SHP77 (cell line): ENCODE results near the gene SH3D19.

Experiments
- DNase-seq, 2 experiments: peaks; one replicate each; lab custom pipeline; 2025; lab: John Stamatoyannopoulos, UW

Gene SH3D19

GRCh38 chr4:151231915-151232595 lies 93.3 kb downstream of the SH3D19 start:
- no peak for DNase-seq

GRCh38 chr4:151228189-151229119 lies 97.0 kb downstream of the SH3D19 start:
- DNase-seq, result no peak

- no peak for DNase-seq
Measured at GRCh38 chr4:151227731-151228130, 97.7 kb downstream of the SH3D19 start.

- DNase-seq, result no peak
Measured at GRCh38 chr4:151227172-151227571, 98.2 kb downstream of the SH3D19 start.

GRCh38 chr4:151226004-151226932 lies 99.1 kb downstream of the SH3D19 start:
- DNase-seq, result no peak

- DNase-seq, result no peak
Measured at GRCh38 chr4:151223465-151223864, 101.9 kb downstream of the SH3D19 start.

GRCh38 chr4:151219948-151220347 lies 105.5 kb downstream of the SH3D19 start:
- no peak for DNase-seq

- no peak for DNase-seq
Measured at GRCh38 chr4:151219091-151219490, 106.3 kb downstream of the SH3D19 start.

GRCh38 chr4:151218343-151218742 lies 107.1 kb downstream of the SH3D19 start:
- DNase-seq, result no peak

GRCh38 chr4:151217326-151217725 lies 108.1 kb downstream of the SH3D19 start:
- no peak for DNase-seq

GRCh38 chr4:151215295-151215694 lies 110.1 kb downstream of the SH3D19 start:
- no peak for DNase-seq

- no peak for DNase-seq
Measured at GRCh38 chr4:151207868-151208267, 117.5 kb downstream of the SH3D19 start.

GRCh38 chr4:151207186-151207585 lies 118.2 kb downstream of the SH3D19 start:
- DNase-seq, result no peak

- DNase-seq, result no peak
Measured at GRCh38 chr4:151206241-151207005, 119.0 kb downstream of the SH3D19 start.

GRCh38 chr4:151205722-151206121 lies 119.7 kb downstream of the SH3D19 start:
- DNase-seq, result no peak

- DNase-seq, result no peak
Measured at GRCh38 chr4:151204925-151205524, 120.4 kb downstream of the SH3D19 start.

GRCh38 chr4:151202851-151203455 lies 122.5 kb downstream of the SH3D19 start:
- DNase-seq, result no peak

GRCh38 chr4:151202381-151202780 lies 123.0 kb downstream of the SH3D19 start:
- no peak for DNase-seq

- DNase-seq, result no peak
Measured at GRCh38 chr4:151199319-151200190, 125.8 kb downstream of the SH3D19 start.
